Hematopoietic multipotent progenitor cell (in vitro differentiated cells): ENCODE data around the gene HCCS. TPM values are rescaled to one million over a fixed set of nuclear protein-coding genes. Genes with fewer than 3 reads are reported as not detected.
A peak's percentile ranks its signal among the peaks of the same experiment; 100 is the strongest.
"Not testable (repeated sequence)": the region's sequence is repeated elsewhere in the genome, so short reads cannot be mapped to it uniquely, and the experiment has no call there.

Experiments
- DNase-seq, 3 donors: peaks; one replicate each; pipeline ENCODE4 v3.0.0-alpha.2; 2011 to 2015; ENCODE audit warnings: low read depth in 2 of 3, low spot score in 2 of 3
- total RNA-seq: library from RNA; depleted of rRNA; stranded (reverse); fragments of >200 nt; gene quantifications from one replicate; pipeline ENCODE4 v1.2.3, GENCODE V29; 2012

Gene HCCS
- total RNA-seq, 1 donor, result 4.6 TPM

- no peak for DNase-seq
Observed at GRCh38 chrX:11119313-11119943, 8.3 kb downstream of the HCCS start.

- not testable (repeated sequence) for DNase-seq
Observed at GRCh38 chrX:11123087-11123486, 12.0 kb downstream of the HCCS start.

DNA sequence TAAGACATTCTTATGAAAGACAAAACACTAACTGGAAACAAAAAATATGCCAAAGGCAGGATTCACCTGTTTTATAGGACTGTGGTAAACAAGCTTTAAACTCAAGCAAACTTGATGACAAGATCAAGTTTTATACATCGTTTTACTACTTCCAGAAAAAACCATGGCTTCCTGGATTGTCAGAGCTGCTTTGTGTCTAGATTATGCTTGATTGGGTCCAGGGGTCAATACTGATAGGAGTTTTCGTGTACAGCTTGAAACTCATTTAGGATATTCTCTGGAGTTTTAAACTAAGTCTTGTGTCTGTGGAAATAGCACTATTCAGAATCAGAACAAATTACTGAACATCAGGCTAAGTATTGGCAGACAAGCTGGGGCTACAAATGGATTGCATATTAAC, 13.0 kb downstream of the HCCS start:
- no peak for DNase-seq

DNA sequence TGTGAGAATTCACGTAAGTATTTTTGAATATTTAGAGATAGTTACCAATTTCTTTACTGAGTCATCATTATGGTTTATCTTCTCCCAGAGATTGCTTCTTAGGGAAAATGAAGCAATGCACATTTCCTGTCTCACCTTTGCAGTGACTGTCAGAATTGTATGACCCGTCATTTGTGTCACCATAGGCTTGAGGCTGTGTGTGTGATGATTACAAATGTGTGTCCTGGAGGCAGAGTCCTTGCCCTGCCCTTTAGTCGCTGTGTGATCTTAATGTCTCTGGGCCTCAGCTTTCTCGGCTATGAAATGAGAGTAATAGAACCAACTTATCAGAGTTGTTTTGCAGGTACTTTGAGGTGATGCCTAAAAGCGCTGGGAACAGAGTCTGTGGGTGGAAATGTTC, 13.9 kb downstream of the HCCS start:
- no peak for DNase-seq

DNA sequence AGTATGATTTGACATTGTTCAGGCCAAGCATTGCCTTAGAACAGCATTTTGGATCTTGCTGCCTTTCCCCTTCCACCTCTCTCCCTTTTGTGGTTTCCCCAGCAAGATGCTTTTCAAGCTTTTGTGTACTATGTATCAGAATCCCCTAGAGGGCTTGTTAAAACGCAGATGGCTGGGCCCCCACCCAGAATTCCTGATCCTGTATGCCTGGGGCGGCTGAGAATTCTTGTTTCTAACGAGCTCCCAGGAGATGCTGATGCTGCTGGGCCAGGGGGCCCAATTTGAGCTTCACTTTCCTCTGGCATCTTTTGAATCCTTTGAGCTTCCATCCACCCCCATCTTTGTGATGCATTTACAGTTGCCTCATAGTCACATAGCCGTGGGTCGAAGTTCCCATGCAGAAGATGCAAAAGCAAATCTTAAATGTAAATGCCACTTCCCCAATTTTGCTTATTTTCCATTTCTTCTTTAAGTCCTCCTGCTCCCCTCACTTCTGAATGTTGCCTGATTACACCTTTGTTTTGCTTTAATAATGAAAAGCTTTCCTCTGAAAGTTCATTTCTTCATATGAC, 18.5 kb downstream of the HCCS start:
- DNase-seq, result no peak

DNA sequence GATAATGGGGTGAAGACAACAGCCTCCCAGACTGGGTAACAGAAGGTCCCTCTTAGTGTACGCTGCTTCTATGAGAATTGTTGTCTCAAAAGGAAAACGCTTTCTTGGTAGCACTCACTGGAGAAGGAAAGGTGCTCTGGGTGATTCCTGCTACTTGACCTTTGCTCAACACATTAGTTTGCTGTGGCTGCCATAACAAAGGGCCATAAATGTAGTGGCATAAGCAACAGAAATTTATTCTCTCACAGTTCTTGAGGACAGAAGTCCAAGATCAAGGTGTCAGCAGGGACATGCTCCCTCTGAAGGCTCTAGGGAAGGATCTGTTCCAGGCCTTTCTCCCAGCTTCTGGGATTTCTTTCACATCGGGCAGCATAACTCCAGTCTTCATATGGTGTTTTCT, 19.0 kb downstream of the HCCS start:
- DNase-seq, result no peak

GRCh38 chrX:11131146-11131545, 20.0 kb downstream of the HCCS start:
- DNase-seq, result no peak

GRCh38 chrX:11135564-11136185, 24.5 kb downstream of the HCCS start:
- no peak for DNase-seq

DNA sequence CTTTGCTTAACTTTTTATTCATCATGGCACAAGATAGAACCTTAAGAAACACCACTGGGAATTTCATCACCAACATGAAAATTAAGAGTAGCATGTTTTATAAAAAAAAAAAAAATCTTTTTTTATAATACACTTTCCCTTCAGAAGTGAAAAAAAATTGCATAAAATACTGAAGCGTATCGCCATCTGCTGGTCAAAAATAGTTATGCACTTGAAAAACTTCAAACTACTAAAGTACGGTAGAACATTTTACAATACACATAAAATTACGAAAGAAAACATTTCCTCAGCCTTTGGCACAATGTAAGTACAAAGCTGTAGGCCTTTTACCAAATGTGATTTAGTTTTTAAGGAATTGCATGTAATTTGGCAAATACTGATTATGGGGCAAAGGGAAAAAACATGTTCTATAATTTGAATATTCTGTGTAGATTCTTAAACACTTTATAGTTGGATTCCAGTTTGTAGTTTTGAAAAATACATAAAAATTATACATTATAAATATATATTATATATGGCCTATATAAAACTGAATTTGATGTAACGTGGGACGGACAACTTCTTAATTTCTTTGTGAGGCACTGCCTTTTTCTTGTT, 26.5 kb downstream of the HCCS start:
- DNase-seq, result peak; percentile 24 to 64 (median 33)

DNA sequence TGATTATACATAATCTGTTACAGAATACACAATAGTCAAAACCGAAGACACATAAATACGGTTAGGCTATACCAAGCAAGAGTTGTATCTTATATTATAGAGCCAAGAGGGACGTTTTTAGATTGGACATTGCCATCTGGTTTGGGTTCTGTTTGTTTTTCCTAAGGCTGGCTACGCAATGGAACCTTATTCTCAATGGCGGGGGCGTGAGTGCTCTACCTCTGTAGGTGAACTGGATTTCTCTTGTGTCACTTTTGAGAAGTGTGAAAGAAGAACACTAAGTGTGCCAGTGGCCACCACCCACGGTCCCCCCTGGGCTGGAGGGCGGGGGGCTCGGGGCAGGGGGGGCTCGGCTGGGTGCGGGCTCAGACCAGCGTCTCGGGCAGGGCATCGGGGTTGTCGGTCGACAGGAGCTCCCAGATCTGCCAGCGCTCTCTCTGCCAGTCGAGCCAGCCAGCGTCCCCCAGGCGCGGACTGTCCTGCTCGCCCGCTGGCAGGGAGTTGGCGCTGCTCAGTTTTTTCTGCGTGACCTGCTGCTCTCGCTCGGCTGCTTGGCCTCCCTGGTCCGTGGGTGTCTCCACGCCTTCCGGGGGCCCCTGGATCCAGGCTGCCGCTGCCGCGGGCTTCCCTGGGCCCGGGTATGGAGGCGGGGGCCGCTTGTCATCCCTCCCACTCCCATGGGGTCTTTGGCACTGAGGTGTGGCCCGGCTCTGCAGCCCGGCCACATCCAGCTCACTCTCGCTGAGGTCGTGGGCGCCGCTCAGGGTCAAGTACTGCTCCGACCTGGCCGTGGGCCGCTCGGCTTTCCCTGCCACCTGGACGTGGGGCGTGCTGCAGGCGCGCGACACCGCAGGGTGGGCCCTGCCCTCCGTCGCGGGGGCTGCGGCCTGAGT, 27.6 kb downstream of the HCCS start:
- DNase-seq, result no peak

DNA sequence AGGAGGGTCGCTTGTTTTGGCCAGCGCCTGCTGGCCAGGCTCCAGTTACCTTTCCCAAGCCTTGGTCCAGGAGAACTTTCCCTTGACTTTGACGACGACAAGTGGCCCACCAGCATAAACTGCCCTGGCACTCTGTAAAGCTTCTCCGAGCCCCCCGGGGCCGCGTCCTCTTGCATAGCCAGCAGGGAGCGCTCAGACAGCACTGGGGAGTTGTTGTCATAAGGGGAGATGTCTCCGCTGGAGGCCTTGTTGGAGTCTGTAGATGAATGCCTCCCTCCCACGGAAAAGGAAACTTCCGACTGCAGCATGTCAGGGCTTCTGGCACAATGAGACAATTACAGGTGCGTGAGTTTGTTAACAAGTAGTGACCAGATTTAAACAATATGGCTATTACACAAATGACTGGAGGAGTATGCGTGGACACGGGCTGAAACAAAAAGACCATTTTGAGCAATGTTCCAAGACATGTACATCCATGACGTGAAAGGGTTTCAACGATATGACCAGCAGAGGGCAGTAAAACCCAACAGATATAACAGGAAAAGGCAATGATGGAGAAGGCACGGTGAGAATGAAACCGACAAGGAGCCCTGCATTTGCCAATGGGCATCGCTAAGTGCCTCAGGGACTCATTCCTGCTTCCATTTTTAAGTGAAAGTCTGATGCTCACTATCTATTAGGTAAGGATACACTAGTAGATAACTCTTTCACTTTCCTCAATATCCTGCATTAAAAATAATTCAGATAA, 33.0 kb downstream of the HCCS start:
- DNase-seq, result peak; percentile 37 to 89 (median 70)

DNA sequence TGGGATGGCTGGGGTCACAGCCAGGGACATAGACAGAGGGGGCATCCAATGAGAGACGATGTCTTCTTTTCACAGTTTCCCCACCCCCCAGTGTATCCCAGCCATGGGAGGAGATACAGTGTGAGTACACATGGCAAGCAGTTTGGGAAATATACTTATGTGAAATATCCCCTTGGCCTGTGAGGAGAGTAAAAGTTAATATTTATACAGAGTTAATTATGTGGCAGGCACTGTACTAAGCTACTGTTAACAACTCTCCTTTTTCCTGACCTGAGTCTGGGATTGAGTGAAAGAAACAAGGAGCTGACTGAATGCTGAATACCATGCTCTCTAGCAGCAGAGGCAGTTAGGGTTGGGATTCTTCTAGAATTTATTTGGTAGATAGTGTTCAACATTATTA, 35.3 kb downstream of the HCCS start:
- DNase-seq, result no peak

DNA sequence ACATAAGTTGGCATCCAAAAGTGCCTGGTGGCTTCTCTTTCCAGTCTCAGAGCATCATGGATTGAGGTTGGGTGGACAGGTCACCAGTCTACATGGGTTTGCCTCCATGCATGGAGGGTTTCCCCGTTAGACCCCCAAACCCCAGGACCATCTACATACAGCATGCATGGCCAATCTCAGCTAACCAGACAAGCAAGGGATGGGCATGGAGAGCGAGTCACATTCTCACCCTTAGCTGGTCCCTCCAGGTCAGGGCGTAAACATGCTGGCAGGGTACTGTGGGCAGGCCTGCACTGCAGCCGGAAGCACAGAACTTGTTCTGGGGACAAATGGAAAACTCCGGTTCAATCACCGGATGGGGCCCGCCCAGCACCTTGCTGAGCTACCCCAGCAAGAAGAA, 37.3 kb downstream of the HCCS start:
- DNase-seq, result no peak

DNA sequence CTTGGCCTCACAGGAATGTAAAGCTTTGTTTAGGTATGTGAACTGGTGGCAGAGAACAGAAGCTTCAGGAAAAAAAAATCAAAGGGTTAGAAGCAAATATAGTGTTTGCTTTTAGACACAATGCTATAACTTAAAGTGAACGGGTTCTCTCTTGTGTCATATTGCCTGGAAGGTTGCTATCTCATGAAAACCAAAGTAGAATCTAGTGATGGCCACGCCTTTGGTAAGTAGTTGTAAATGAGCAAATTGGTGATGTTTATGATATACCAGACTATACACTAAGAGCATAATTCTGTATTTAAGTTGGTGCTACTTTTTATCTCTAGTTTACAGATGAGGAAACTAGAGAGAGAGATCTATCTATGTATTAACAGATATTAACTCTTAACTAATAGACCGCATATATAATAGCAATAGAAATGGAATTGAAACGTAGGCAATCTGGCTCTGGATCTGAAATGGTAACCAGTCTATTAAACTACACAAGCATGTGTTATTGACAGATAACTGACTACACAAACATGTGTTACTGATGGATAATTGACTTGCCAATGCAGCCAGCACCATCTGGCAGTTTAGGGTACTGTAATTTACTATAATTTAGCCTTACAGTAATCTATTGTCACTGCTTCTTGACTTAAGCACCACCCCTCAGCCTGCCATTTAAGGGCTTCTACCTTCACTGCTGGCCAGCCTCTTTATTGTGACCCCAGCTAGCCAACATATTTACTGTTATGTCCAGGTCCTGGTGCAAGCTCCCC, 40.8 kb downstream of the HCCS start:
- DNase-seq, result no peak

- DNase-seq, result no peak
Observed at GRCh38 chrX:11159149-11159548, 48.0 kb downstream of the HCCS start.

DNA sequence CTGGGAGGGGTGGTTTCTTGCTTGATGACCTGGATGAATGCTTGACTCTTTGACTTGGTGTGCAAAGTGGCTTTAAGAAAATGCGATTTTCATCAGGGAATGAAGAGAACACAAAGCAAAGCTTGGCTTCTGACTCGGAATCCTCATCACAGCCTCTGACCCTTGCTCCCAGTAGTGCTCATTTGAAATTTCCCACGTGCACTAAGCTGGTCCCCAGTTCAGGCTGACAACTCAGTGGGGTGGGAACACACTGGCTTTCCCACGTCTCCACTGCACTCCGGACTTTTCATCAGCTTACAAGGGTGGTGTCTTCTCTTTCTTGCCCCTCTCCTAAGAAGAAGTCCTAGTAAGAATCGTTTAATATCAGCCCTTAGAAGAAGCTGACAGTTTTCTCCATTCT, 53.3 kb downstream of the HCCS start:
- DNase-seq, result no peak

DNA sequence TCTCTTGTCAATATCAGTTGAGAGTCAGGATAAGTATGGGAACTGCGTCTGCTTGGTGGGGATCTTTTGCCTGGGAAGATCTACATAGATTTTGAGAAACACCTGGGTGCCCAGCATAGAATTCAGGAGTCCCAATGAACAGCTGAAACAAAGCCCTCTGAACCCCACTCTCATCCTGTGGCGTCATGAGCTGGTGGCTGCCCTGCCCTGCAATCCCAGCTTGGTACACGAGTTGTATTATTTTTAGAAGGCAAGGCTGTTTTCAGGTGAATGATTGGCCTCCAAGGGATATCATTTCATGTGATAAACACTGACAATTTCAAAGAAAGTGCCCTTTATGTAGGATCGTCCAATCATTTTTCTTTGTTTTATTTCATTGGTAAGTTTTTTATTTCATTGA, 60.8 kb downstream of the HCCS start:
- DNase-seq, result no peak

DNA sequence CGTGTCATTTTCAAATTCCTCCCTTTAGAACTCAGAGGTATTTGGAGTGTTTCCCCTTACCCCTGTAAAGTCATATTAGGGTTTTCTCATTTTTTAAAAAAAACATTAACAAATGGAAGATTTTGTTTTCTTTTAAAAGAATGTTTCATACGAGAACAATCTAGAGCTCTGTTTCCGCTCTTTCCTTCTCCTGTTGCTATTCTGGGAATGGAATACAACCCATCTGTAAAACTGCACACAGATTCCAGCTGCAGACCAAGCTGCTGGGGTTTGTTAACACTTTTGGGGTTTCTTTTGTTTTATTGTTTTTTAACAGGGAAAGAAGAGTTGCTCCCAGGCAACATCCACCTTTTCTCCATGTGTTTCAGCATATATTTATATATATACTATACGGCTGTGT, 61.3 kb downstream of the HCCS start:
- DNase-seq, result no peak
